Spleen (tissue), 11 donors: ENCODE data around the gene CCNJL. TPM values are rescaled to one million over a fixed set of nuclear protein-coding genes. Genes with fewer than 3 reads are reported as not detected.
A peak's percentile ranks its signal among the peaks of the same experiment; 100 is the strongest.
"Not testable (repeated sequence)": the region's sequence is repeated elsewhere in the genome, so short reads cannot be mapped to it uniquely, and the experiment has no call there.

Experiments used
- DNase-seq: peaks from one replicate; pipeline ENCODE4 v3.0.0-alpha.2; 2020
- H3K27ac ChIP-seq, 8 donors: fragments of 200-600 bp; sonication (generic) in 7 of 8; 1 replicate in 4 of 8; 2 replicates in 4 of 8; pipeline versions ENCODE4 v1.5.0 to v1.8.0; 2016 to 2021; ENCODE audit warnings: inconsistent platforms in 4 of 8, mild to moderate bottlenecking in 4 of 8, moderate library complexity in 1 of 8
- H3K27me3 ChIP-seq, 7 donors: fragments of 200-600 bp; sonication (generic) in 6 of 7; replicated peaks in 1 of 7; 1 replicate in 4 of 7; 2 replicates in 3 of 7; pipeline versions ENCODE4 v1.5.0 to v1.8.0; 2016 to 2021; ENCODE audit warnings: inconsistent platforms in 3 of 7, mild to moderate bottlenecking in 1 of 7
- H3K36me3 ChIP-seq, 6 donors: fragments of 200-600 bp; sonication (generic) in 5 of 6; 1 replicate in 4 of 6; 2 replicates in 2 of 6; pipeline versions ENCODE4 v1.5.0 to v1.8.0; 2016 to 2021; ENCODE audit warnings: inconsistent platforms in 2 of 6
- H3K4me1 ChIP-seq, 6 donors: fragments of 200-600 bp; sonication (generic) in 5 of 6; 1 replicate in 3 of 6; 2 replicates in 3 of 6; pipeline versions ENCODE4 v1.5.0 to v1.8.0; 2016 to 2021; ENCODE audit warnings: inconsistent platforms in 3 of 6
- H3K4me3 ChIP-seq, 8 donors: fragments of 200-600 bp; sonication (generic) in 7 of 8; 1 replicate in 4 of 8; 2 replicates in 4 of 8; pipeline versions ENCODE4 v1.5.0 to v1.8.0; 2016 to 2021; ENCODE audit warnings: inconsistent platforms in 4 of 8, mild to moderate bottlenecking in 4 of 8, moderate library complexity in 2 of 8
- H3K9me3 ChIP-seq, 8 donors: fragments of 200-600 bp; sonication (generic) in 7 of 8; 1 replicate in 4 of 8; 2 replicates in 4 of 8; pipeline versions ENCODE4 v1.5.0 to v1.8.0; 2016 to 2021; ENCODE audit warnings: inconsistent platforms in 4 of 8
- CTCF ChIP-seq, 11 experiments: fragments of 200-600 bp in 7 of 11; fragments of 450-650 bp in 4 of 11; sonication (generic) in 4 of 11; IDR thresholded peaks in 8 of 11; conservative IDR thresholded peaks in 3 of 11; 1 replicate in 7 of 11; 2 replicates in 4 of 11; pipeline versions ENCODE4 v1.4.0 to v1.8.0; 2016 to 2021; ENCODE audit warnings: antibody characterized with exemption in 11 of 11, inconsistent platforms in 4 of 11, mild to moderate bottlenecking in 1 of 11
- POLR2A ChIP-seq, 3 donors: fragments of 450-650 bp; IDR thresholded peaks; one replicate each; pipeline ENCODE4 v1.5.1; 2017; ENCODE audit warnings: antibody characterized with exemption in 3 of 3, mild to moderate bottlenecking in 1 of 3
- POLR2AphosphoS5 ChIP-seq, 3 donors: sonication (generic); formaldehyde crosslinking; IDR thresholded peaks; one replicate each; pipeline ENCODE4 v1.5.1; 2017; ENCODE audit warnings: antibody characterized with exemption in 3 of 3
- WGBS, 5 donors: extraction: QIAGEN DNeasy Blood & Tissue Kit in 3 of 5; methylation state at CpG; one replicate each; pipeline versions ENCODE4 v1.1.5 to v1.1.7; 2013 to 2018; 5-methylcytosine and 5-hydroxymethylcytosine counted together
- intact Hi-C: fragments of 100-400 bp; cut with DNase I; formaldehyde crosslinking; loops from one replicate; pipeline ENCODE4 v1.15.0; 2023; ENCODE audit warnings: low total_unique reads
- polyA plus RNA-seq, 3 donors: library from polyadenylated mRNA; stranded (reverse); fragments of 200-250 nt; gene quantifications; one replicate each; pipeline ENCODE4 v1.2.1, GENCODE V29; 2013
- total RNA-seq, 7 donors: library from RNA; depleted of rRNA in 3 of 7; stranded (reverse); fragments of >200 nt in 3 of 7; fragmentation: NEBNext Ultra II Directional in 4 of 7; extraction: Animal tissue kit (Norgen Biotek cat#: 25700) in 4 of 7; gene quantifications; one replicate each; pipeline versions ENCODE4 v1.1.0 to v1.2.1, GENCODE V29; 2016 to 2021
- donor health status: healthy with polysubstance abuse.
- donor health status: DM: no; HTN: no; CAD: no; lungs with moderate emphysema.
- donor health status: DM: no; HTN: no; CAD: no.
- donor health status: Bipolar disorder and iron deficiency.
- donor health status: healthy.
- donor health status: DM: no; HTN: no; CAD: no.
- donor health status: DM: yes; HTN: yes; CAD: no.

CCNJL gene
- total and polyA plus RNA-seq, 10 donors: 1.3 to 24.9 (median 12.9) TPM

- no peak for TF ChIP-seq POLR2AphosphoS5 (IDR thresholded peaks at IDR 0.05)
- TF ChIP-seq POLR2A (IDR thresholded peaks at IDR 0.05): no peak
- TF ChIP-seq CTCF (IDR thresholded peaks at IDR 0.05 in 8 of 11, conservative IDR thresholded peaks at IDR 0.05 in 3 of 11): no peak
- peak overlapping the region in 6 of 8 donors; percentile 7 to 78 (median 66) for H3K27ac ChIP-seq
- no peaks in the 10 kb centered on the region for H3K9me3 ChIP-seq
- H3K27me3 ChIP-seq: no peaks in the 10 kb centered on the region
- DNase-seq: no peak
- 76 to 87% (median 87%) methylated on average over 4 of the region's 4 CpGs for WGBS, 5 donors
- intact Hi-C loops: loop anchor here (5.0 kb wide), 1 partner anchor 320 kb away; no protein-coding TSS in a partner anchor
- H3K4me3 ChIP-seq: no peak overlapping the region
- H3K4me1 ChIP-seq: peaks cover 0 to 14% (median 8%) of the 10 kb centered on the region in 6 donors
- no peaks in the 10 kb centered on the region for H3K36me3 ChIP-seq
These were observed 30.1 kb upstream of the CCNJL start for GRCh38 chr5:160342413-160342941.

GRCh38 chr5:160341309-160341870 is 29.0 kb upstream of the CCNJL start:
- peaks cover 0 to 14% (median 8%) of the 10 kb centered on the region in 6 donors for H3K4me1 ChIP-seq
- H3K4me3 ChIP-seq: no peak overlapping the region
- no peak for DNase-seq
- H3K27me3 ChIP-seq: no peaks in the 10 kb centered on the region
- H3K27ac ChIP-seq: peak overlapping the region; percentile 7 to 78 (median 61)
- H3K9me3 ChIP-seq: no peaks in the 10 kb centered on the region
- no peak for TF ChIP-seq POLR2AphosphoS5 (IDR thresholded peaks at IDR 0.05)
- TF ChIP-seq POLR2A (IDR thresholded peaks at IDR 0.05): no peak
- no peak for TF ChIP-seq CTCF (IDR thresholded peaks at IDR 0.05 in 8 of 11, conservative IDR thresholded peaks at IDR 0.05 in 3 of 11)
- 57 to 75% (median 67%) methylated on average over 6 of the region's 6 CpGs for WGBS, 5 donors
- H3K36me3 ChIP-seq: no peaks in the 10 kb centered on the region
- intact Hi-C loops: loop anchor here (5.0 kb wide), 1 partner anchor 319 kb away; no protein-coding TSS in a partner anchor

- H3K4me3 ChIP-seq, H3K36me3 ChIP-seq, DNase-seq, H3K27me3 ChIP-seq, H3K9me3 ChIP-seq, H3K27ac ChIP-seq: not testable (repeated sequence)
- H3K4me1 ChIP-seq: peaks cover 0 to 14% (median 7%) of the 10 kb centered on the region in 6 donors
- intact Hi-C loops: loop anchor here (5.0 kb wide), 1 partner anchor 318 kb away; no protein-coding TSS in a partner anchor
These were observed 28.1 kb upstream of the CCNJL start for GRCh38 chr5:160340513-160340912.

GRCh38 chr5:160339406-160340130 is 27.2 kb upstream of the CCNJL start:
- no peaks in the 10 kb centered on the region for H3K27me3 ChIP-seq
- no peak for DNase-seq
- intact Hi-C loops: loop anchor here (5.0 kb wide), 1 partner anchor 317 kb away; no protein-coding TSS in a partner anchor
- no peak overlapping the region for H3K27ac ChIP-seq
- 75 to 86% (median 82%) methylated on average over 10 of the region's 10 CpGs for WGBS, 5 donors
- H3K9me3 ChIP-seq: no peaks in the 10 kb centered on the region
- no peak overlapping the region for H3K4me3 ChIP-seq
- H3K36me3 ChIP-seq: no peaks in the 10 kb centered on the region
- peaks cover 0 to 5% (median 0%) of the 10 kb centered on the region in 6 donors for H3K4me1 ChIP-seq
- TF ChIP-seq POLR2A (IDR thresholded peaks at IDR 0.05): no peak
- TF ChIP-seq POLR2AphosphoS5 (IDR thresholded peaks at IDR 0.05): no peak
- no peak for TF ChIP-seq CTCF (IDR thresholded peaks at IDR 0.05 in 8 of 11, conservative IDR thresholded peaks at IDR 0.05 in 3 of 11)

GRCh38 chr5:160334716-160335115 is 22.4 kb upstream of the CCNJL start:
- H3K9me3 ChIP-seq, H3K36me3 ChIP-seq, H3K27me3 ChIP-seq, intact Hi-C loops, H3K4me3 ChIP-seq, H3K4me1 ChIP-seq, H3K27ac ChIP-seq, DNase-seq: not testable (repeated sequence)
- WGBS, 5 donors: 77 to 88% (median 84%) methylated on average over 3 of the region's 3 CpGs
